GM18517 (cell line): ENCODE data around the gene PIK3R3.

Experiments used
- ATAC-seq: cut with Tn5 transposase; IDR thresholded peaks from one replicate; pipeline ENCODE4 v1.9.1; 2021; ENCODE audit warnings: mild to moderate bottlenecking, moderate library complexity; ENCODE audit not compliant: unreplicated experiment

Gene PIK3R3

DNA sequence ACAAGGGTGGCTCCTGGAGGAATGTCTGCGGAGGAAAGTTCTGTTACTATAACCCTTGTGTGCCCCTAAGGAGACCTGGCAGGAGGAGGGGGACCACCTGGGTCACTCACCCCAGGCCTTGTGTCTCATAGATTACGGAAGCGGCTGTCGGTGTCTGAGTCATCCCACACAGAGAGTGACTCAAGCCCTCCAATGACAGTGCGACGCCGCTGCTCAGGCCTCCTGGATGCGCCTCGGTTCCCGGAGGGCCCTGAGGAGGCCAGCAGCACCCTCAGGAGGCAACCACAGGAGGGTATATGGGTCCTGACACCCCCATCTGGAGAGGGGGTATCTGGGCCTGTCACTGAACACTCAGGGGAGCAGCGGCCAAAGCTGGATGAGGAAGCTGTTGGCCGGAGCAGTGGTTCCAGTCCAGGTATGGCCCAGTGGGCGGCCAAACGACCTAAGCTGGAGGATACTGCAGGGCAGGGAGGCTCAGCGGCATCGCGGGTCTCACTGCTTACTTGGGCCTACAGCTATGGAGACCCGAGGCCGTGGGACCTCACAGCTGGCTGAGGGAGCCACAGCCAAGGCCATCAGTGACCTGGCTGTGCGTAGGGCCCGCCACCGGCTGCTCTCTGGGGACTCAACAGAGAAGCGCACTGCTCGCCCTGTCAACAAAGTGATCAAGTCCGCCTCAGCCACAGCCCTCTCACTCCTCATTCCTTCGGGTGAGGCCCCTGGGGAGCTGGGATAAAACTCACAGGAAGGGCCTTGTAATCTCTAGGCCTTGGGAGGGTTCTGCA is 101.4 kb downstream of the PIK3R3 start:
- no peak for ATAC-seq

DNA sequence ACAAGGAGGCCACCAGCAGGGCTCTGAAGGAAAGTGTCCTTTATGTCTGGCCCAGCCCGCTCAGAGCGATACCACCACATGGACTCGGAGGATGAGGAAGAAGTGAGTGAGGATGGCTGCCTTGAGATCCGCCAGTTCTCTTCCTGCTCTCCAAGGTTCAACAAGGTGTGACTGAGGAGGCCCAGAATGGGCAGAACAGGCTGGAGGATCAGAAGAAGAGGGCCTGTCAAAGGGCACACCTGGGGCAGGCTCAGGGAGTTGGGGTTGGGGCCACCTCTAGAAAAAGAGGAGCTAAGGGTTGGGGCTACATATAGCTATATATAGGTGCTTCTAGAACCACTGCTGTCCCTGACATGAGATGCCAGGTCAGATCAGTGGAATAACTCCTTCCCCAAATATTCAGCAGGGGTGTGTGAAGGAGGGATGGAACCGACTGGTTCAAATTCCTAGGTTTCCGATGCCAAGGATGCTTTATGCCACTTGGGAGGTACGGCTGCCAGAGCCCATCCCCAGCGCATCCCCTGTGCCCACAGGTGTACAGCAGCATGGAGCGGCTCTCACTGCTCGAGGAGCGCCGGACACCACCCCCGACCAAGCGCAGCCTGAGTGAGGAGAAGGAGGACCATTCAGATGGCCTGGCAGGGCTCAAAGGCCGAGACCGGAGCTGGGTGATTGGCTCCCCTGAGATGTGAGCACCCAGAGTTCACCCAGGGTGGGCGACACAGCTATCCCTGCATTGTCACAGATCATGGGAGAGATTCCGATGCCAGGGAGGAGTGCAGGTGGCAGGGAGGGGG is 102.2 kb downstream of the PIK3R3 start:
- ATAC-seq = no peak

GRCh38 chr1:46027788-46028573 is 104.4 kb downstream of the PIK3R3 start:
- ATAC-seq = no peak

- no peak for ATAC-seq
These were observed 105.9 kb downstream of the PIK3R3 start for GRCh38 chr1:46026531-46026930.

- ATAC-seq = no peak
These were observed 111.1 kb downstream of the PIK3R3 start for GRCh38 chr1:46021046-46021996.

GRCh38 chr1:46020010-46020409 is 112.4 kb downstream of the PIK3R3 start:
- ATAC-seq = no peak

GRCh38 chr1:46019348-46019747 is 113.1 kb downstream of the PIK3R3 start:
- ATAC-seq = no peak

GRCh38 chr1:46017876-46018503 is 114.4 kb downstream of the PIK3R3 start:
- ATAC-seq = no peak

DNA sequence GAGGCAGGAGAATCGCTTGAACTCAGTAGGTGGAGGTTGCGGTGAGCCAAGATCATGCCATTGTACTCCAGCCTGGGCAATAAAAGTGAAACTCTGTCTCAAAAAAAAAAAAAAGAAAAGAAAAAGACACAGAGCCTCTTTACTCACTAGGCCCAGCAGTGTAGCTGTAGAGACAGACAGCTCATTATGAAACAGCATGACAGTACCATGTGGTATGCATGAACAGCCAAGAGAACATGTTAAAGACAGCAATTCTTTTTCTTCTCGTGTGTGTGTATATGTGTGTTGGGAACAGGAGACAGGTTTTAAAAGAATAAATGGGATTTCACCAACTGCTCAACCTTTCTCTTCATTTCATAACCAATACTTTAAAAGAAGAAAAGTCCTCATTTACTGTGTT is 118.8 kb downstream of the PIK3R3 start:
- ATAC-seq = no peak

- no peak for ATAC-seq
These were observed 120.2 kb downstream of the PIK3R3 start for GRCh38 chr1:46012236-46012635.

DNA sequence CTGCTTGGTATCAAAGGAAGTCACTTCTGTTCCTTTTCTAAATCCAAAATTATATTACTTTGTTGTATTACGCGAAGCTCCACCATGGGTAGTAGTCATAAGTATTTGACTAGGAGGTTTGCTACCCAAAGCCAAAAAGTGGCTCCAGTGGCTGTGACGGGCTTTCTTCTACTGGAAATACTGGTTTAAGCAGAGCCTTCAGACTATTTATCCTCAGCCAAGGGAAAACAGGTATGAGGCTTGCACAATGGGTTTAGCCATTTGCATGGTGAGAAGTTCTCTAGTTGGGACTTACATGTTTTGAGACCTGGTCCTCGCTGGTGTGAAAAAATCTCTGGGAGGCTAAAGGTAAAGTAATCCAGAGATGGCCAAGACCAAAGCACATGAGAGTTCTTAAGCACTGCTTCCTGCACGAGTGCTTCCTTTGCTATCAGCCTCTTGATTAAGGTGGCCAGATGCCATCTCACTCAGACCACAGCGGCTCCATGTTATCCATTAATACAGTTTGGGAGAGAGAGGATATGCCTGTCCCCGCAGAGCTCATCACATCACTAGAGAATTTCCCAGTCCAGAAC is 121.2 kb downstream of the PIK3R3 start:
- ATAC-seq = no peak

- ATAC-seq = no peak
These were observed 121.8 kb downstream of the PIK3R3 start for GRCh38 chr1:46010611-46011010.

DNA sequence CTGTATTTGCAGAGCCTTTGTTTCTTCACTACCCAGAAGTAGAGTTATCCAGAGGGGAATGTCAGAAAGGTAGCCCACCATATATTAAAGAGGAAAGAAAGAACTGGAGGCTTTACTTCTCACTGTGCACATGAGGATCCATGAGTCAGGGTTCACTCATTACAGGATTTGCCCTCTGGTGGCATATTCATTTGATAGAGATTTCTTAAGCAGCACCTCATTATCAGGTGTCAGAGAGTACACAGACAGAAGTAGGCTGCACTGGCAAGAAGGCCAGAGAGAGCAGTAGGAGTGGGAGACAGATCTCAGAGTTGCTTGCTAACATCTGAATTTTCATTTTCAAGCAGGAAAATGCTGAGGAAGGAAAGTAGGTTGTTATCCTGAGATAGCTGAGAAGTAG is 123.8 kb downstream of the PIK3R3 start:
- no peak for ATAC-seq

GRCh38 chr1:46005594-46005993 is 126.8 kb downstream of the PIK3R3 start:
- no peak for ATAC-seq

DNA sequence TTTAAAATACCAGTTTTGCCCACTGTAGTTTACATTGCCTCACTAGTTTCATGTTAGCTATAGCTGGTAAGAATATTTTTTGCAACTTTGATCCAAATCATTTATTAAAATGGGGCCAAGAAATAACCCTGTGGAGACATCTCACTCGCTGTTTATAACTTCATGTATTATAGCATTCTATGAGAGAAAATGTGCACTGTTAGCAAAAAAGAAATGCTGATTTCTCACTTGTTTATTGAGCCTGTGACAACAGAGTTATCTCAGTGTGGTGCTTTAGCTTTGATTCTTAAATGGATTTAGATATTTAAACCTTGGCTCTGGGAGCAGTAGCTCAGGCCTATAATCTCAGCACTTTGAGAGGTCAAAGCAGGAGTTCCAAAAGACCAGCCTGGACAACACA is 127.9 kb downstream of the PIK3R3 start:
- ATAC-seq = no peak

DNA sequence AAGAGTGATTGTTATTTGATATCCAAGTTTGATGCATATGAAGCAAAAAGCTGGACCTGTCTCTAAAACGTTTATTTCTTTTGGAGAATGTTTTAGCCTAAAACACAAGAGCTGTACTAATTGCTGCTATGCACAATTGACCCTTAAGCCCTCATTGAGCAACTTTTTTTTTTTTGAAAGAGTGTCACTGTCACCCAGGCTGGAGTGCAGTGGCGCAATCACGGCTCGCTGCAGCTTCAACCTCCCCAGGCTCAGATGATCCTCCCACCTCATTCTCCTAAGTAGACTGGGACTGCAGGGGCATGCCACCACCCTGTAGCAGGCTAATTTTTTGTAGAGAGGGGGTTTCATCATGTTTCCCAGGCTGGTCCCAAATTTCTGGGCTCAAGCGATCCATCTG is 129.1 kb downstream of the PIK3R3 start:
- ATAC-seq = no peak

DNA sequence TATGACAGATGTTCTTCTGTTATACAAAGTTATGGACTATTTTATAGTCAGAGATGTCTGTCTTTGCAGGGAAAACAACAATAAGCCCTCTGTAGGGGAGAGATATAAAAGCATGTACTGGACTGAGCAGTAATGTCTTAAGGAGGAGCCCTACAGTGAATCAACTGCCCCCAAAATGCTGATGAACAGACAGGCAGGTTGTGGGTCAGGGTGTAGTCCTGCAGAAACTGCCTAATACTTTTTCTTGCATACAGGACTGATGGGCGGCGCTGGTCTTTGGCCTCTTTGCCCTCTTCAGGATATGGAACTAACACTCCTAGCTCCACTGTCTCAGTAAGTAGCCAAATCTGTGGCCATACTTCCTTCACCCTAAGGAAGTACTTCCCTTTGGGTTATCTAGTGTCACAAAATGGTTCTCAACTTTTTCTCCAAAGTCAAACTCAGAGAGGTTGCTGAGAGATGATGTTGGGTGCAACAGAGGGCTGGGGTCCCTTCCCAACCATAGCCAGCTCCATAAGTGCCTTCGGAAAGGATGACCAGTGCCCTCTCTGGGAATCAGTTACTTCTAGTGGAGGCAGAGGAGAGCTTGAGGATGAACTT is 129.8 kb downstream of the PIK3R3 start:
- ATAC-seq = no peak

- ATAC-seq = no peak
These were observed 131.2 kb downstream of the PIK3R3 start for GRCh38 chr1:46001081-46001785.

DNA sequence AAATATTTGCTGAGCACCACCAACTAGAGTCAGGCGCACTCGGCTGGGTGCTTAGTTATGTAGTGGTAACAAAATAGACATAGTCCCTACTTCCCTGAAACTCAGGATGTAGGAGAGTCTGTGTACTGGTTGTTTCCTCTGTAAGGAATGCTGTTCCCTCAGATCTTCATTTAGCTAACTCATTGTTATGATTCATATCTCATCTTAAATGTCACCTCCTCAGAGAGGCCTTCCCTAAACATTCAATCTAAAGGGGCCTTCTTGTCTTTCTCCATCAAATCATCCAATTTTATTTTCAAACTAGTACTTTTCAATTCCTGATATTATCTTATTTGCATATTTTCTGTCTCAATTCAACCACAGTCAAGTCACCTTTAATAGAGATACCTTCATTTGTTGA is 132.9 kb downstream of the PIK3R3 start:
- no peak for ATAC-seq
